KOPT-K1 (cell line): ENCODE data around the gene INPPL1.
"Not testable (repeated sequence)": the region's sequence is repeated elsewhere in the genome, so short reads cannot be mapped to it uniquely, and the experiment has no call there.

Source experiments
- H3K27ac ChIP-seq: fragments of 200-600 bp; sonication (generic); 2 replicates; pipeline ENCODE4 v1.5.1; 2016; ENCODE audit warnings: antibody characterized with exemption, mild to moderate bottlenecking, low read depth, low read length; ENCODE audit not compliant: poor library complexity, severe bottlenecking
- H3K36me3 ChIP-seq: fragments of 200-600 bp; sonication (generic); 2 replicates; pipeline ENCODE4 v1.5.1; 2017; ENCODE audit warnings: antibody characterized with exemption, mild to moderate bottlenecking, low read length, moderate library complexity; ENCODE audit not compliant: insufficient read depth
- H3K9me3 ChIP-seq: fragments of 200-600 bp; sonication (generic); 2 replicates; pipeline ENCODE4 v1.5.1; 2017; ENCODE audit warnings: antibody characterized with exemption, low read length, mild to moderate bottlenecking; ENCODE audit not compliant: insufficient read depth, poor library complexity, severe bottlenecking

The INPPL1 gene

GRCh38 chr11:72265951-72266350 is 41.4 kb downstream of the INPPL1 start:
- Histone ChIP-seq H3K9me3 (no peaks in the 10 kb centered on the region), H3K36me3 (no peaks in the 10 kb centered on the region), H3K27ac (no peak overlapping the region)

DNA sequence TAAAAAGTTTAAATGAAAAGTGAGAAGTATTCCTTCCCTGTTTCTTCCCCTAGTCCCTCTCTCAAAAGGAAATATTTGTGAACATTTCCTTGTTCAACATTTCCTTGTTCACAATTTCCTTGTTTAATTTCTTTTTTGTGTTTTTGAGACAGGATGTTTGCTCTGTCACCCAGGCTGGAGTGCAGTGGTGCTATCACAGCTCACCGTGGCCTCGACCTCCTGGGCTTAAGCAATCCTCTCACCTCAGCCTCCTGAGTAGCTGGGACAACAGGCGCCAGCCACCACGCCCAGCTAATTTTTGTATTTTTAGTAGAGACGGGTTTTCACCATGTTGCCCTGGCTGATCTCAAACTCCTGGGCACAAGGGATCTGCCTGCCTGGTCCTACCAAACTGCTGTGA is 42.4 kb downstream of the INPPL1 start:
- H3K36me3 ChIP-seq, H3K27ac ChIP-seq, H3K9me3 ChIP-seq: not testable (repeated sequence)

GRCh38 chr11:72267956-72268617 is 43.5 kb downstream of the INPPL1 start:
- no peak overlapping the region for H3K27ac ChIP-seq
- H3K9me3 ChIP-seq: no peaks in the 10 kb centered on the region
- H3K36me3 ChIP-seq: no peaks in the 10 kb centered on the region

DNA sequence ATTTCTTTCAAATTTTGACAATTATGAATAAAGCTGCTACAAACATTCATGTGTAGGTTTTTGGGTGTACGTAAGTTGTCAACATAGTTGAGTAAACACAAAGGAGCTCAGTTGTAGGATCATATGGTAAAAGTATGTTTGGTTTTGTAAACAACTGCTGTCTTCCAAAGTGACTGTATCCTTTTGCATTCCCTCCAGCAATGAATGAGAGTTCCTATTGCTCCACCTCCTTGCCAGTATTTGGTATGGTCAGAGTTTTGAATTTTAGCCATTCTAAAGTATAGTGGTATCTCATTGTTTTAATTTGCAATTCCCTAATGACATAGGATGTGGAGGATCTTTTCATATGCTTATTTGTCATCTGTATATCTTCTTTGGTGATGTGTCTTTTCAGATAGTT is 47.4 kb downstream of the INPPL1 start:
- no peaks in the 10 kb centered on the region for H3K9me3 ChIP-seq
- no peak overlapping the region for H3K27ac ChIP-seq
- H3K36me3 ChIP-seq: no peaks in the 10 kb centered on the region

DNA sequence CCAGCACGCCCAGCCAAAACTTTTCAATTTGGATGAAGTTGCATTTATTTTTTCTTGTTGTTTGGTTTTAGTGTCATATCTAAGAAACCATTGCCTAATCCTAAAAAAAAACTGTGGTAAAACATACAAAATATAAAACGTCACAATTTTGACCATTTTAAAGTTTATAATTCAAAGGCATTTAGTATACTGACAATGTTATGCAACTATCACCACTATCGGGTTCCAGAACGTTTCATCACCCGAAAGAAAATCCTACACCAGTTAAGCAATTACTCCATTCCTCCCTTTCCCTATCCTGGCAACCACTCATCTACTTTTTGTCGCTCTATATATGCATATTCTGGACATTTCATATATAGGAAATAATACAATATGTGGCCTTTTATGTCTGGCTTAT is 49.9 kb downstream of the INPPL1 start:
- no peak overlapping the region for H3K27ac ChIP-seq
- H3K36me3 ChIP-seq: no peaks in the 10 kb centered on the region
- no peaks in the 10 kb centered on the region for H3K9me3 ChIP-seq

DNA sequence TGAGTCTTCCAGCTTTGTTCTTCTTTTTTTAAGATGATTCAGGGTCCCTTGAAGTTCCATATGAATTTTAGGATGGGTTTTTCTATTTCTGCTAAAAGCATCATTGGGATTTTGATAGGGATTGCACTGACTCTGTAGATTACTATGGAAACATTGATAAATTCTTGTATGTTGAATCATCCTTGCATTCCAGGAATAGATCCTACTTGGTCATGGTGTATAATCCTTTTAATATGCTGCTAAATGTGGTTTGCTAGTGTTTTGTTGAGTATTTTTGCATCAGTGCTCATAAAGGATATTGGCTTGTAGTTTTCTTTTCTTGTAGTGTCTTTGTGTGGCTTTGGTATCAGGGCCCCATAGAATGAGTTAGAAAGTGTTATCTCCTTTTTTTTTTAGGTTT is 54.3 kb downstream of the INPPL1 start:
- Histone ChIP-seq H3K27ac (no peak overlapping the region), H3K36me3 (no peaks in the 10 kb centered on the region), H3K9me3 (no peaks in the 10 kb centered on the region)

- no peaks in the 10 kb centered on the region for H3K36me3 ChIP-seq
- no peaks in the 10 kb centered on the region for H3K9me3 ChIP-seq
- H3K27ac ChIP-seq: no peak overlapping the region
These were observed 55.5 kb downstream of the INPPL1 start for GRCh38 chr11:72280037-72280436.

- H3K9me3 ChIP-seq: no peaks in the 10 kb centered on the region
- no peak overlapping the region for H3K27ac ChIP-seq
- no peaks in the 10 kb centered on the region for H3K36me3 ChIP-seq
These were observed 56.3 kb downstream of the INPPL1 start for GRCh38 chr11:72280726-72281315.

- Histone ChIP-seq H3K27ac (no peak overlapping the region), H3K9me3 (no peaks in the 10 kb centered on the region), H3K36me3 (no peaks in the 10 kb centered on the region)
These were observed 59.4 kb downstream of the INPPL1 start for GRCh38 chr11:72283947-72284346.

DNA sequence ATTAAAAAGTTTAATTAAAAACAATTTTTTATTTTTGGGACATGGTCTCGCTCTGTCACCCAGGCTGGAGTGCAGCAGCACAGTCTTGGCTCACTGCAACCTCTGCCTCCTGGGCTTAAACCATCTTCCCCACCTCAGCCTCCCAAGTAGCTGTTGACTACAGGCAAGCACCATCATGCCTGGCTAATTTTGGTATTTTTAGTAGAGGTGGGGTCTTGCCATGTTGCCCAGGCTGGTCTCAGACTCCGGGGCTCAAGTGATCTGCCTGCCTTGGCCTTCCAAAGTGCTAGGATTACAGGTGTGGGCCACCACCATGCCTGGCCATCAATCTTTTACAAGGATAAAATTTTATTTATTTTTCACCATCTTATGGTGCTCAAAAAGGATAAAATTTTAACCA is 62.7 kb downstream of the INPPL1 start:
- Histone ChIP-seq H3K27ac (no peak overlapping the region), H3K36me3 (no peaks in the 10 kb centered on the region), H3K9me3 (no peaks in the 10 kb centered on the region)
